ENCODE data around the gene OR52I1.

OR52I1 gene

GRCh38 chr11:4619514-4619913 is 25.7 kb downstream of the OR52I1 start:
- no peak for TF ChIP-seq REST (IDR thresholded peaks at IDR 0.05; ENCODE audit: insufficient replicate concordance, low read depth)
- TF ChIP-seq POLR2AphosphoS5 (IDR thresholded peaks at IDR 0.05; ENCODE audit: low read depth) = no peak
- TF ChIP-seq CTCF (IDR thresholded peaks at IDR 0.05; ENCODE audit: insufficient read depth, low read length) = no peak
- TF ChIP-seq GABPA (IDR thresholded peaks at IDR 0.05; ENCODE audit: low read depth) = no peak
- no peak for TF ChIP-seq SPI1 (IDR thresholded peaks at IDR 0.05; ENCODE audit: borderline replicate concordance, low read depth)
- H3K27me3 ChIP-seq (ENCODE audit: insufficient read depth, poor library complexity, severe bottlenecking) = no peaks in the 10 kb centered on the region
- no peak overlapping the region for H3K4me3 ChIP-seq (replicated peaks; ENCODE audit: insufficient read depth, low read length)
- no peak overlapping the region for H3K27ac ChIP-seq (replicated peaks)
- DNase-seq (ENCODE audit: low read depth in 1 of 2, low spot score in 1 of 2) = no peak

GRCh38 chr11:4626207-4627099 is 32.6 kb downstream of the OR52I1 start:
- Histone ChIP-seq H3K27me3 (ENCODE audit: insufficient read depth, poor library complexity, severe bottlenecking) (no peaks in the 10 kb centered on the region), H3K27ac (replicated peaks) (no peak overlapping the region), H3K4me3 (replicated peaks; ENCODE audit: insufficient read depth, low read length) (no peak overlapping the region)
- TF ChIP-seq SPI1 (IDR thresholded peaks at IDR 0.05; ENCODE audit: borderline replicate concordance, low read depth) (no peak), CTCF (IDR thresholded peaks at IDR 0.05; ENCODE audit: insufficient read depth, low read length) (peak; percentile 55), REST (IDR thresholded peaks at IDR 0.05; ENCODE audit: insufficient replicate concordance, low read depth) (no peak), POLR2AphosphoS5 (IDR thresholded peaks at IDR 0.05; ENCODE audit: low read depth) (no peak)
- DNase-seq (ENCODE audit: low read depth in 1 of 2, low spot score in 1 of 2) = peak; percentile 37 to 75

- TF ChIP-seq SPI1 (IDR thresholded peaks at IDR 0.05; ENCODE audit: borderline replicate concordance, low read depth) (no peak), POLR2AphosphoS5 (IDR thresholded peaks at IDR 0.05; ENCODE audit: low read depth) (no peak), GABPA (IDR thresholded peaks at IDR 0.05; ENCODE audit: low read depth) (no peak), REST (IDR thresholded peaks at IDR 0.05; ENCODE audit: insufficient replicate concordance, low read depth) (no peak), CTCF (IDR thresholded peaks at IDR 0.05; ENCODE audit: insufficient read depth, low read length) (no peak)
- DNase-seq (ENCODE audit: low read depth in 1 of 2, low spot score in 1 of 2) = no peak
- no peak overlapping the region for H3K4me3 ChIP-seq (replicated peaks; ENCODE audit: insufficient read depth, low read length)
- no peak overlapping the region for H3K27ac ChIP-seq (replicated peaks)
- no peaks in the 10 kb centered on the region for H3K27me3 ChIP-seq (ENCODE audit: insufficient read depth, poor library complexity, severe bottlenecking)
These were observed 42.3 kb downstream of the OR52I1 start for GRCh38 chr11:4636136-4636535.
